Fibroblast of lung (primary cell): ENCODE data around the gene CADM2. TPM values are rescaled to one million over a fixed set of nuclear protein-coding genes. Genes with fewer than 3 reads are reported as not detected.

Source experiments
- DNase-seq, 2 donors: peaks; one replicate each; pipeline versions ENCODE4 v3.0.0 to v3.0.0-alpha.2; 2010; ENCODE audit warnings: low read depth in 2 of 2
- H2AFZ ChIP-seq: 2 replicates; pipeline ENCODE4 v1.5.1; 2012; ENCODE audit warnings: low read length, control low read depth, inconsistent platforms
- H3K27ac ChIP-seq: 2 replicates; pipeline ENCODE4 v1.5.1; 2011; ENCODE audit warnings: low read length, control low read depth; ENCODE audit not compliant: insufficient read depth
- H3K27me3 ChIP-seq: 2 replicates; pipeline ENCODE4 v1.5.1; 2011; ENCODE audit warnings: mild to moderate bottlenecking, low read length; ENCODE audit not compliant: control insufficient read depth, insufficient read depth
- H3K36me3 ChIP-seq: 2 replicates; pipeline ENCODE4 v1.5.1; 2011; ENCODE audit warnings: low read length; ENCODE audit not compliant: control insufficient read depth, insufficient read depth
- H3K4me1 ChIP-seq: 2 replicates; pipeline ENCODE4 v1.5.1; 2011; ENCODE audit warnings: low read length; ENCODE audit not compliant: control insufficient read depth, insufficient read depth; ENCODE audit errors: extremely low read depth
- H3K4me2 ChIP-seq: 2 replicates; pipeline ENCODE4 v1.5.1; 2011; ENCODE audit warnings: low read length, control low read depth; ENCODE audit not compliant: insufficient read depth; ENCODE audit errors: extremely low read depth
- H3K4me3 ChIP-seq, 4 experiments: fragments of 200-600 bp in 1 of 4; sonication (generic) in 1 of 4; replicated peaks in 1 of 4; 2 replicates each; pipeline ENCODE4 v1.5.1; 2011 to 2016; ENCODE audit warnings: low read length in 4 of 4, low read depth in 3 of 4, mild to moderate bottlenecking in 3 of 4, control low read depth in 2 of 4, inconsistent platforms in 1 of 4, mixed read lengths in 1 of 4; ENCODE audit not compliant: insufficient read depth in 1 of 4; ENCODE audit errors: control extremely low read depth in 1 of 4
- H3K79me2 ChIP-seq: 2 replicates; pipeline ENCODE4 v1.5.1; 2012; ENCODE audit warnings: mild to moderate bottlenecking, low read length, inconsistent platforms; ENCODE audit not compliant: control insufficient read depth, insufficient read depth
- H3K9ac ChIP-seq: 2 replicates; pipeline ENCODE4 v1.5.1; 2011; ENCODE audit warnings: mild to moderate bottlenecking, low read length, control low read depth; ENCODE audit not compliant: insufficient read depth
- H3K9me3 ChIP-seq: 2 replicates; pipeline ENCODE4 v1.5.1; 2012; ENCODE audit warnings: low read depth, low read length; ENCODE audit not compliant: control insufficient read depth, insufficient read depth
- H4K20me1 ChIP-seq: 2 replicates; pipeline ENCODE4 v1.5.1; 2011; ENCODE audit warnings: low read length; ENCODE audit not compliant: control insufficient read depth, insufficient read depth; ENCODE audit errors: extremely low read depth
- CTCF ChIP-seq, 2 donors: IDR thresholded peaks in 1 of 2; conservative IDR thresholded peaks in 1 of 2; 1 replicate in 1 of 2; 2 replicates in 1 of 2; pipeline ENCODE4 v1.5.1; 2011 to 2012; ENCODE audit warnings: low read length in 2 of 2, control low read depth in 1 of 2, inconsistent platforms in 1 of 2, low read depth in 1 of 2, mild to moderate bottlenecking in 1 of 2
- EZH2 ChIP-seq: IDR thresholded peaks from 2 replicates; pipeline ENCODE4 v1.5.1; 2012; ENCODE audit warnings: low read length, control low read depth, mild to moderate bottlenecking; ENCODE audit errors: missing control alignments
- polyA plus RNA-seq, 2 donors: library from polyadenylated mRNA; depleted of rRNA in 1 of 2; stranded (reverse) in 1 of 2; unstranded in 1 of 2; fragments of >200 nt; gene quantifications; 2 replicates each; pipeline ENCODE4 v1.2.1, GENCODE V29; 2011 to 2012; ENCODE audit warnings: missing spikeins in 1 of 2
- total RNA-seq: library from RNA; depleted of rRNA; stranded (reverse); fragments of >200 nt; gene quantifications from 2 replicates; pipeline ENCODE4 v1.2.1, GENCODE V29; 2014

CADM2 gene
- total and polyA plus RNA-seq, 2 donors (not counting 1 experiment from before 2014, with no cell fraction given), result under 0.01 to 0.12 TPM

- Histone ChIP-seq H3K9ac (no peak overlapping the region), H3K27me3 (no peaks in the 10 kb centered on the region), H3K4me1 (no peaks in the 10 kb centered on the region), H3K4me2 (no peak overlapping the region), H3K4me3 (no peak overlapping the region), H3K9me3 (no peaks in the 10 kb centered on the region), H3K27ac (no peak overlapping the region), H3K79me2 (no peaks in the 10 kb centered on the region), H3K36me3 (no peaks in the 10 kb centered on the region), H2AFZ (no peak overlapping the region), H4K20me1 (no peaks in the 10 kb centered on the region)
- DNase-seq, result no peak
- TF ChIP-seq EZH2 (no peak), CTCF (conservative IDR thresholded peaks at IDR 0.05 in 1 of 2, IDR thresholded peaks at IDR 0.05 in 1 of 2; ENCODE audit: low read depth in 1 of 2, low read length in 2 of 2) (no peak)
These were observed 25.6 kb downstream of the CADM2 start for GRCh38 chr3:84984429-84984828.

GRCh38 chr3:84985795-84986194 lies 27.0 kb downstream of the CADM2 start:
- no peaks in the 10 kb centered on the region for H3K36me3 ChIP-seq
- no peaks in the 10 kb centered on the region for H3K9me3 ChIP-seq
- DNase-seq, result no peak
- H3K27ac ChIP-seq, result no peak overlapping the region
- no peaks in the 10 kb centered on the region for H4K20me1 ChIP-seq
- no peak overlapping the region for H3K9ac ChIP-seq
- H2AFZ ChIP-seq, result no peak overlapping the region
- no peaks in the 10 kb centered on the region for H3K4me1 ChIP-seq
- H3K4me2 ChIP-seq, result no peak overlapping the region
- H3K79me2 ChIP-seq, result no peaks in the 10 kb centered on the region
- no peak overlapping the region for H3K4me3 ChIP-seq
- no peaks in the 10 kb centered on the region for H3K27me3 ChIP-seq
- TF ChIP-seq EZH2 (no peak), CTCF (conservative IDR thresholded peaks at IDR 0.05 in 1 of 2, IDR thresholded peaks at IDR 0.05 in 1 of 2; ENCODE audit: low read depth in 1 of 2, low read length in 2 of 2) (no peak)

GRCh38 chr3:84987706-84988504 lies 29.1 kb downstream of the CADM2 start:
- Histone ChIP-seq H2AFZ (no peak overlapping the region), H3K27ac (no peak overlapping the region), H3K9me3 (no peaks in the 10 kb centered on the region), H3K4me3 (no peak overlapping the region), H3K79me2 (no peaks in the 10 kb centered on the region), H3K36me3 (no peaks in the 10 kb centered on the region), H3K4me2 (no peak overlapping the region), H3K4me1 (no peaks in the 10 kb centered on the region), H3K27me3 (no peaks in the 10 kb centered on the region), H3K9ac (no peak overlapping the region), H4K20me1 (no peaks in the 10 kb centered on the region)
- no peak for DNase-seq
- TF ChIP-seq CTCF (conservative IDR thresholded peaks at IDR 0.05 in 1 of 2, IDR thresholded peaks at IDR 0.05 in 1 of 2; ENCODE audit: low read depth in 1 of 2, low read length in 2 of 2), result no peak
- TF ChIP-seq EZH2, result no peak
